Activated CD4-positive, alpha-beta T cell treated with anti-CD3 and anti-CD28 coated beads, Interleukin-2, Interleukin-6, amounts not matched to agents 100 ng/mL and 50 ng/mL, durations not matched to agents 16 hours and 8 hours (primary cell): ENCODE results near the gene COMT.
"Not testable (repeated sequence)": the region's sequence is repeated elsewhere in the genome, so short reads cannot be mapped to it uniquely, and the experiment has no call there.

Experiments used
- DNase-seq: peaks from one replicate; pipeline ENCODE4 v3.0.0-alpha.2; 2020

The COMT gene

DNA sequence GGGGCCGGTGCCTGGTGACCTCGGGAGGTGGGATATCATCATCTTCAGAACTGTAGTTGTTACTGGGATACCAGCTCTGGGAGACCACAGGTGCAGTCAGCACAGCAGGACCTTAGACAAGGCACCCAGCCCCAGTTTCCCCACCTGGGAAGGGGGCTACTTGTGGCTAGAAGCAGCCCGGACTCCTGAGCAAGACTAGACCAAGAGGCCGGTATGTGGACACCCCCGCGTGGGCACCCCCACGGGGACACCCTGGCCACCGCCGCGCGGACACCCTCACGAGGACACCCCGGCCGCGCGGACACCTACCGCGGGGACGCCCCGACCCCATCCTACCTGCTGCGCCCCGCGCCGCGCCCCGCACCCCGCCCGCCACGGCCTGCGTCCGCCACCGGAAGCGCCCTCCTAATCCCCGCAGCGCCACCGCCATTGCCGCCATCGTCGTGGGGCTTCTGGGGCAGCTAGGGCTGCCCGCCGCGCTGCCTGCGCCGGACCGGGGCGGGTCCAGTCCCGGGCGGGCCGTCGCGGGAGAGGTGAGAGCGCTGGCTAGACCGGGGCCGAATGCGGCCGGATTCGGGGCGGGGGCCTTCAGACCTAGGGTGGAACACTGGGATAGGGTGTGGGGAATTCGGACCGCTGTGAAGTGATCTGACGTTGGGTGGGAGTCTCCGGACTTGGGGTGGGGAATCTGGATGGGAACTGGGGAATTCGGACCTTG, at the start of gene COMT, which contains the start of gene TXNRD2:
Gene COMT, plus strand, starts transcription at position 408 of the 718 bp plus-strand sequence. CDS start 20,755 bp downstream, outside the sequence.
Gene TXNRD2, minus strand, starts transcription at position 454 of the 718 bp plus-strand sequence. Its CDS starts 15 bp downstream, at position 439.
- DNase-seq = peak; percentile 83

DNA sequence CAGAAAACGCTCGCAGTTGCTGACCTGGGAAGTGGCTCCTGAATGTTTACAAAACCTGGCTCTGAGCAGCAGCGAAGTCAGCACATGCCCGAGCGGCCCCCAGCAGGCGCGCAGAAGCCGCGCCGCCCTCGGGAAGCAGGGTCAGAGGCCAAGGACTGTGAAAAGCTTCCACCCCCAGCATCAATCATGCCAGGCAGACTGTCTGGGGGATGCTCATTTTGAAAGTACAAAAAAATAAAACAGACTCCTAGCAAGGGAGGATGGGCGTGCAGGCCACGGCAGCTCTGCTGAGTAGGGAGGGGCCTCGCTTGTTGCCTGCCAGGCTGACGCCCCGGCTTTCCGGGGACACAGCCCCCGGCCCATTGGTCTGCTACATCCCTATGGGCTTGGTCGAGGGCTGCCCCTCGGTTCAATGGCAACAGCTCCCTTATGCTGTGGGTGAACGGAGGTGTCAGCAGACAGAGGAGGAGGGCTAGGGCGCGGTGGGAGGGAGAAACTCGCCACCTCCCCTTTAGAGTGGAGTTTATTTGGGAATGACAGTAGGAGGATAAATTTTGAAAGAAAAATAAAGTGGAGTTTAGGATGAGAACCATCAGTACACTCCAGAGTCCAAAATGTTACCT, 49.2 kb upstream of the COMT start:
- peak; percentile 79 for DNase-seq

DNA sequence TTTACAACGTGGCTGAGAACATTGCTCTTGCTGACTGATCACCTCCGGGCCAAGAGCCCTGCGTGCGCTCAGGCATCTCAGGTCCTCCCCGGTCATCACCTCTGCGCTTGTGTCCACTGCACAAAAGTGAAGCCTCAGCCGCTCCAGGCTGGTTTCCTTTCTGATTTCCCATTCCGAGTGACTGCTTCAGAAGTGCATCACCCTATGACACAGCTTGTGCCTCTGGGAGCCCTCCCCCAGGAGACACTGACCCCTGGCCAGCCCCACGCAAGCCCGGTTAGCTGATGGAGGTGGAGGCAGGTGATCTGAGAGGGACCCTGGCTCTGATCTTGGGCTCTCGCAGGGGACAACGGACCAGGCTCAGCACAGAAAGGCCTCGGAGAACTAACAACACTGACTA, 48.6 kb upstream of the COMT start:
- DNase-seq = no peak

DNA sequence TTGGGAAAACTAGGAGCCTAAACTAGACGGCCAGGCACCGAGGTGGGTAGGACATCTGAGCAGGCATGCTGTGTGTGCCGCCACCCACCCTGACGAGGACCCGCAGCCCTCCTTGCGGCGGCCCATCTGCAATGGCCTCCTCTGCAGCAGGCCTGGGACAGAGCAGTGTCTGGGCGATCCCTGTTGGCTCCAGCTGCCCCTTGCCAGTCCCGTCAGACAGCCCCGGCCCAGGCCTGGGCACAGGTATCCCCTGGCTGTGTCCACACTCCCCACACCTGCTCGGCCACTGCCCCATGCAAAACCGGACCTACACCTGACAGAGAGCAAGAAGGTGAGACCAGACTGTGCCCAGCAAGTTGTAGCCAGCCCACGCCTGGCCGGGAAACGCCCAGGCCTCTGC, 48.2 kb upstream of the COMT start:
- no peak for DNase-seq

DNA sequence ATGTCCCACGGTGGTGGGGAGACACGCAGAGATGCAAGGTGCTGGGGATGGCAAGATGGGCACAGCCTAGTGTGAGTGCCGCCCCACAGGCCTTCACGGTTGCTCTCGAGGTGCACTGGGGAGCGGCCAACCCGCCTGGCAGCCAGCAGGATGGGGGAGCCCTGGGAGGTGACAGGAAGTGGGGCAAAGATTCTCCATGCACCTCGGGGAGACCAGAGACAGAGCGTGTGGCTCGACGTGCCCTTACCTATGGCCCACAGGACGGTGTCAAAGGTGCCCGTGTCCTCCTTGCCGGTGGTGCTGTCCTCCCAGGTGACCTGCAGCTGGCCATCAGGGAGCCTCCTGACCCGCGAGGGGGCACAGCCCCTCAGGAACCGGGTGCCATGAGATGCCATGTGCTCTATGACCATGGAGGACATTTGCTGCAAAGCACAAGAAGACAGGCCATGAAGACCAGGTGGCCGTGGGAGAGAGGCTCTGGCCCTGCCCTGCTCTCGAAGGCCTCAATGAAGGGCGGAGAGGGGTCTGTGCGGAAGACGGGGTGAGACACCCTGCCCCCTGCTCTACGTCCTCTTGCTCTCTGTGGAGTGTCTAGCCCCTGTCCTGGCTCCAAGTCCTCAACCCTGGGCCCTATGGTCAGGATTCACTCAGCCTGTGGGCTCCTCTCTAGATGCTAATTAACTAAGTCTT, 46.3 kb upstream of the COMT start:
- no peak for DNase-seq

DNA sequence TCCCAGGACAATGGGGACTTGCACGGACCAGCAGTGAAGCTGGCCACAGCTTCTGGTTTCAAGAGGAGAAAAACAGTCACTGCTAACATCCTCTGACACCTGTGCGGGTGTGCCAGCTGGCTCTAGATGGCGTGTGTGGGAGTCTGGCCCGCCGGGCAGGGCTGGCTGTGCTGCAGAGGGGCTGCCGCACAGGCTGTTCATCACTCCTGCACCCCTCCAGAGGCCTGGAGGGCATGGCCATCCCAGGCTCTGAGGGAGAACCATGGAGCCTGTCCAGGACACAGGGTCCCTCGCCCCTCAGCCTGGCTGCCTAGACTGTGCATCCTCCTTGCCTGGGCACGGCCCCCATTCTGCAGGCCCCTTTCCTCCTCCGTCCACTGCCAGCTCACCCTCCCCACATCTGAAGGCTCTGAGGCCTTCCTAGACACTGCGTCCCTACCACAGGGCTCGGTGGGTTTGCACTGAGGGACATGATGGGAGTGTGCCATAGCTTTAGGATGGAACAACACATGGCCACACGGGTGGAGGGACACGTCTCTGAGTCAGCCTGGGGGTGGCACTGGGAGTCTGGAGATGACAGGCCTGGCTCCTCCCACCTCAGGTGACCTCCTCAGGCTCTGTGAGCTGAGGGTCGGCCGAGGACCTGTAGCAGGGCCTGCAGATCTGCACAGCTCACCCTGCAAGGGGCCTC, 44.8 kb upstream of the COMT start:
- no peak for DNase-seq

DNA sequence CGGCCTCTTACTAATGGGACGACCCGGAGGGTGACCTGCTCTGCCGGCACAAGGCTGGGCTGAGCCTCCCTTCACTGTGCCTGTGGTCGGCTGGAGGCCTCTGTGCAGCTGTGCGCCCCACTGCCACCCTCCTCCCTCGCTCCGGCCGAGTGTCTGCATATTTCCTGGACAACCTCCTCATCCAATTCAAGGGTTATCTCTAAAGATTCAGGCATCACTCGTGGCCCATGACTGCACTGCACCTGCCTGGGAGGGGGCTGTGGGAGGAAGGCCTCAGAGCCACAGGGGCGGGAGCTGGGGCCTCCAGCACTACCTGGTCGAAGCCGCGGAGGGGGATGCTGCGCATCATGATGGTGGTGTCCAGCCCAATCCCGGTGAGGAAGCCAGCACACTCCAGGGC, 43.8 kb upstream of the COMT start:
- no peak for DNase-seq

DNA sequence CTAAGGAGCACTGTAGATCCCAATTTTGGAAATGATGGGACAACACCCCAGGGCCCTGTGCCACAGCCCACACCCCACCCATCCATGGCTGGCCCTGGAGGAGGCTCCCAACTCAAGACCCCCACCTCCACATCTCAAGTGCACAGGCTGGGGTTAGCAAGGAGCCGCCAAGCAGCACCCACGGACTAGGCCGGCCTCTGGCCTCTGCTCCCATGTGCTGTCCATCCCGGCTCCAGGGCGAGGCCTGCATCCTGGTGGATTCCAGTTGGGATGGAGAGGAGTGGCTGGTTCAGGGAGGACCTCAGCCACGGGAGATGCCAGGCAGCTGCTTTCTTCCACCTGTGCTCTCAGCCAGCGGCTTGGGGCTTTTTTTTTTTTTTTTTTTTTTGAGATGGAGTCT, 43.4 kb upstream of the COMT start:
- no peak for DNase-seq

DNA sequence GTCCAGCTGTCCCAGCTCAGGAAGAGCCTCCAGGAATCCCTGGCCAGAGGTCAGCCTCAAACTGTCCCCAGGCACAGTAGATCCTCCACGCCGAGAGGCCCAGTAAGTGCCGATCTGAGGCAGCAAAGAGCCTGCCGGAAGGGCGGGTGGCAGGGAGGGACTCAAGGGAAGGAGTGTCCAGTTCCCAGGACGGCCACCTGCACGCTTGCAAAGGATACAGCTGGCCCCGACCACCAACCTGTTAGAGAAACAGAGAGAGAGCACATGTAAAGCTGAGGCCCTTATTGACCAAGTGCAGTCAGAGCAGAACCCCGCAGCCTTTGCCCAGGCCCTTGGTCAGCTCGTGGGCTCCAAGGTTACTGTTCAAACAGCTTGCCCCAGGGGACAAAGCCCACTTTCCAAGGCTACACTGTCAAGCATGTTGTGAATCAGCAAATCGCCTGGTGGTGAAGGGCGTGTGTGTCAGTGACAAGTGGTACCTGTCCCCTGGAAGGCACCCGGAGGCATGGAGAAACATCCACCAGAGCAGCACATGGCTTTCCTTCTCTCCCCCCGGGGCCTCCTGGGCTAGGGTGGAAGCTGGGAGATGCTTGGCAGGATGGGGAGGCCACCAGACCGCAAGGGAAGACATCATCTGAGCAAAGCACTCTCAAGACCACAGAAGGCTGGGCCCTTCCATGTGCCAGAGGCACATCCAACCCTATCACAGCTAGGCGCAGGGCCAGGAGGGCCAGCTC, 42.6 kb upstream of the COMT start:
- DNase-seq = no peak

DNA sequence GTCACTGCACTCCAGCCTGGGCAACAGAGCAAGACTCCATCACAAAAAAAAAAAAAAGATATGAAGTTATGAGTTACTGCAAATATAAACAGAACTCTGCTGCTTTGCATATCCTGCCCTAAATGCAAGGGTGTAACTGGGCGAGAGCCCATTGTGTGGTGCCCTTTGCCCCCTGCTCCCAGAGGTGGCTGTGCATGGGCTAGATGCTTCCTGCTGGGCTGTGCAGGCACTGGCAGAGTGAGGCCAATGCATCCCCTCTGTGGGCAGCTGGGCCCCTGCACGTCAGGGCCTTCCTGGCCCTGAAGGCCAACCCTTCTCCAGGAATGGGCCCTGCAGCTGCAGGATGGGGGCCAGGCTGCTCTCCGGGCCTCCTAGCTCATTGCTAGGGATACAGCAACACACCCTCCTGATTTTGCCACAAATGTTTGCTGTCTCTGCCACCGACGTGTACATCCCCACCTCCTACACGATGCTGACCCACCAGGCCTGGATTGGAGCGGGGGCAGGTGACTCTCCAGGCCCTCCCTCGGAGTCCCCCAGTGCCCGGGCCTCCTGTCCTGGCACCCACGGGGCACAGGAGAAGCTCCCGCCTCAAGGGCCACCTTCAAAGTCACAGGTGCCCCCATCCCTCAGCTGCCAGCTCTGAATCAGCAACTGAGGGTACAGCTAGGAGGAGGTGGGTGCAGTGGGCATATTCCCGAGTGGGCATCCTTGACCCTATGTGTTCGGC, 40.7 kb upstream of the COMT start:
- no peak for DNase-seq

DNA sequence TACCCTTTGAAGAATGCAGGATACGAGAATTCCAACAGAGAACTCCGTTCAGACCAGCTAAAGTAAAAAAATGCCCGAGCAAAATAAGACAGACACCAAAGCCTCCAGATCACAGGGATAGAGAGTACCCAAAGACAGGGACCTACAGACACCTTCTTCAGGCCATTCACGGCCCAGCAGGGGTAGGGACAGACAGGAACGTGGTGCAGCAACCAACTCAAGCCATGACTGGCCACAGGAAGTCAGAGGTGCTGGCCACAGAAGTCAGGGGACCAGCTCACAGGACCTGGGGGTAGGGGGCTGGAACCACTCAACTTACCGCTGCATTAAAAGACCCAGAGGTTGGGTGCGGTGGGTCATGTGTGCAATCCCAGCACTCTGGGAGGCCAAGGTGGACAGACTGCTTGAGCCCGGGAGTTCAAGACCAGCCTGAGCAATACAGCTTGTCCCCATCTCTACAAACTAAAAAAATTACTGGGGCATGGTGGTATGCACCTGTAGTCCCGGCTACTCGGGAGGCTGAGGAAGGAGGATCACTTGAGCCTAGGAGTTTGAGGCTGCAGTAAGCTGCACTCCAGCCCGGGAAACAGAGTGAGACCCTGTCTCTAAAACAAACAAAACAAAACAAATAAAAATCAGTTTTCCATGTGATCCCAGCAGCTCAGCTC, 39.9 kb upstream of the COMT start:
- DNase-seq = no peak

DNA sequence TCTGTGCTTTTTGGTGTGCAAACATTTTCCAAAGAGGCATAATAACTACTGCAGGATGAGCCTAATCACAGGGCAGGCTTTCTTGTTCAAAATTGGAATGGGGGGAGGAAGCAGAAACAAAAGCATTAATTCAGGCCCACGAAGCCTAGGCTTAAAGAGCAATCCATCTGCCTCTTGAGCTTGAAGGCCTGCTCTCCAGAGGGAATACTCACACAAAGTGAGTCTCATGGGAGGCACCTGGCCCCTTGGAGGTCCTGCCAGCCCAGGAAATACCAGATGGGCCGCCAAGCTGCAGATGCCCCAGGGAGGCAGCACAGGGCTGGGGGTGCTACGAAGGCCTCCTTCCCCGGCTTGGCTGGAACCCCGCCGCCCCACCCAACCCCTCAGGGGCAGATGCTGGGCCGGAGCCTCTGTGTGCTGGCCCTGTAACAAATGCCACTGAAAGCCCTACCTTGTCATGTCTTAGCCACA, 39.3 kb upstream of the COMT start:
- DNase-seq = no peak

DNA sequence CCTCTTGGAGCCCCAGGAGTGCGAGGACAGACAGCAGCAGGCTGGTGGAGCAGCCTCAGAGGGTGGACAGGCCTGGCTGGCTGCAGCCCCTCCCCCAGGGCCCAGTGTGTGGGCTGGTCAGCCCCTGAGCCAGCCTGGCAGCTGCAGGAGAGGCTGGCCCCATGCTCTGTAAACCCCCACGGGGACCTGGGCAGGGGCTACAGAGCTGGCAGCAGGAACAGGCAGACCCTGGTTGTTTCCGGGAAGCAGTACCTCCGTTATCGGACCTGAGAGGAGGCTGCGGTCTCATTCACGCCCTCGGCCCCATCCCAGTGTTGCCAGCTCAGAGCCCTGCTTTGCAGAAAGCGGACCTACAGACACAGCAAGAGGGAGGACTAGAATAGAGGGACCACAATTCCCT, 38.5 kb upstream of the COMT start:
- no peak for DNase-seq

DNA sequence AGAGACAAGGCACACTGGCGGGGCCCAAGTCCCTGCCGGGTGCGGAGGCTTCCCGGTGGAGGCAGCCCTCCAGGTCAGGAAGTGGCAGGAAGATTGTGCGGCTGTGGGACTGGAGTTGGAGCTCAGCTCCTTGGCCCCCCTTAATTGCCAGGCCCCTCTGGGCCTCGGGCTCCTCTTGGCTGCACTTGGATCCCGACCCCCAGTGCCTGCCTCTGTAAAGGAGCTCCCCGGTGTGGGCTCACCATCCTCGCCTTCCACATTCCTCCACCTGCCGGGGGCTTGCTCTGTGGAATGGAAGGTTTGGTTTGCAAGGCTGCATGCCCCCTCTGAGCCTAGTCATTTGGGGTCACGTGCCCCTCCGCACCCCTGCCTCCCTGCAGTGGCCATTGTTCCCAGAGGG, 38.1 kb upstream of the COMT start:
- DNase-seq = no peak

DNA sequence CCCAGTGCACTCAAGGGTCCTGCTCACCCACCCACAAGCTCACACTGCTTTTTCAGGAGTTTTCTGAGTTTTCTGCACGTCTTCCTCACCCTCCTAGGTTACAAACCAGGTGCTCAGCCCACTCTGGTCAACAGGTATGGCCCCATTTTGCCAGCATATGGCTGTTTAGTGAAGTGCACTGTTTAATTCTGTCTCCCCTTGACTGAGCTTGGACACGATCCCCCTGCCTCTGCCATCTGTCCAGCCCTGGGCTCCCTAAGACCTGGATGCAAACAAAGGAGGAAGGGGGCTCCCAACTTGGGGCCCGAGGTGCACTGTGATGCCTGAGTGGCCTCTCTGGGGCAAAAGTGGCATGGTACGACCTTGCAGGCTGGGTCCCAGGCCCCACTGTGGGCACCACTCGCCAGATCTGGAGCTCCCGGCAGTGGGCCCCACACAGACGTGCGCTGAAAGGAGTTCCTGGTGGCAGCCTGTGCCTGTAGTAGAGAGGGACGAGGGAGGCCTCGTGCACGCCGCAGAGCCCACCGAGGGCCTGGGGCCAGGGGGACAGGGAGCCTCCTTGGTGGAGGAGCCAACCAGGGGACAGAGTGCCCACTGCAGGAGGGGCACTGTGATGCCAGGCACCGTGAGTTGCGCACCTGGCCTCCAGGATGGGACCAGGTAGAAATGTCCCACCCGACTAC, 37.3 kb upstream of the COMT start:
- no peak for DNase-seq

DNA sequence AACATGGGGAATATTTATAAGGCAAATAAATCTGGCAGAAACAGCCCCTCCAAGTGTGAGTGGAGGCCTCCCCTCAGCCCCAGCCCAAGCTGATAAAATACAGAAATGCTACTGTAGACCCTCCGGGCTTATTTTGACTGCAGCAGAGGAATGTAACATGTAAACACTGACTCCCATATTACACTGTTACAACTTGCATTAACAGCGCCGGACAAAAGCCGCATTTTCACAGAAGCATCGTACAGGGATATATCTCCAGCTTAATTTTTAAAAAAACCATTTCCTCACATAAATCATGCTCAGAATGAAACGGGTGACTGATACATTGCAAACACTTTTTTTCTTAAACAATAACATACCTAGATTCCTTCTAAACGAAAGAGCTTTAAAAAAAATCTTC, 36.6 kb upstream of the COMT start:
- DNase-seq = no peak

DNA sequence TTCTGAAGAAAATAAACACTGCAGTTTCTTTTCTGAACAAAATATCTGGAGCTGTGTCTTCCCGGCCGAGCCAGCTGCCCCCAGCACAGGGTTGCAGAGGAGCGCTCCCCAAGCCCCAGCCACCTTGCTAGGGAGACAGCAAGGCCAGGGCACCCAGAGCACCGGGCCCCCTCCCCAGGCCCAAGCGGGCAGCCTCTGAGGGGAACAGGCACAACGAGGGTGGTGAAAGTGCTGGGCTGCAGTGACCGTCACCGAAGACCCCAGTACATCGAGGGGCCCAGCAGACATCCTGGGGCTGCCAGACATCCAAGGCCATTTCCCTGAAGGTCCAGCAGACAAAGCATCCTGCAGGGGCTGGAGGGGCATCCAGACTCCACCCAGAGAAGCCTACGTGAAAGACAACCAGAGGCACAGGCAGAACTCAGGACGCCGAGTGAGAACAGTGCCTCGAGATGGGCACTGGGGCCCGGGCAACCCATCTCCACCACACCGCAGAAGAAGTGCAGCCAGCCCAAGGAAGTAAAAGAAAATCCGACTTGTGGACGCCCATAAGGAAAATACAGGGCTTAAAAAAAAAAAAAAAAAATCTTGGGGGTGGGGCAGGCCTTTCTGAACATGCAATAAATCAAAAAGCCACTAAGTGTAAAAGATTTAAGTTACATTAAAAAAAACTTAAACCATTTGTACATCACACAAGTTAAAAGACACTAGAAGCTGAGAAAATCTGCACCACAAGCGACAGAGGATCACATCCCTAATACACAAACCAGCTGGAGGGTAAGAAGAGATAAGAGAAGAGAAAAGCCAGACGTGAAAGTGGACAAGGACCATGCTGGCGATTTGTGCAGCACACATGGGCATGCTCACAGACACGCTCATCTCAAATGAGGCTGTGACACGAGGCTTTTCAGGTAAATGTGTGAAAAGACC, 36.0 kb upstream of the COMT start:
- no peak for DNase-seq

DNA sequence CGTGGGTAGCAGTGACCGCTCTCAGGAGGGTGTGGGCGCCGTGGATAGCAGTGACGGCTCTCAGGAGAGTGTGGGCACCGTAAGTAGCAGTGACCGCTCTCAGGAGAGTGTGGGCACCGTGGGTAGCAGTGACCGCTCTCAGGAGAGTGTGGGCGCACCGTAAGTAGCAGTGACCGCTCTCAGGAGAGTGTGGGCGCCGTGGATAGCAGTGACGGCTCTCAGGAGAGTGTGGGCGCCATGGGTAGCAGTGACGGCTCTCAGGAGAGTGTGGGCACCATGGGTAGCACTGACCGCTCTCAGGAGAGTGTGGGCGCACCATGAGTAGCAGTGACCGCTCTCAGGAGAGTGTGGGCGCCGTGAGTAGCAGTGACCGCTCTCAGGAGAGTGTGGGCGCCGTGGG, 34.7 kb upstream of the COMT start:
- not testable (repeated sequence) for DNase-seq

DNA sequence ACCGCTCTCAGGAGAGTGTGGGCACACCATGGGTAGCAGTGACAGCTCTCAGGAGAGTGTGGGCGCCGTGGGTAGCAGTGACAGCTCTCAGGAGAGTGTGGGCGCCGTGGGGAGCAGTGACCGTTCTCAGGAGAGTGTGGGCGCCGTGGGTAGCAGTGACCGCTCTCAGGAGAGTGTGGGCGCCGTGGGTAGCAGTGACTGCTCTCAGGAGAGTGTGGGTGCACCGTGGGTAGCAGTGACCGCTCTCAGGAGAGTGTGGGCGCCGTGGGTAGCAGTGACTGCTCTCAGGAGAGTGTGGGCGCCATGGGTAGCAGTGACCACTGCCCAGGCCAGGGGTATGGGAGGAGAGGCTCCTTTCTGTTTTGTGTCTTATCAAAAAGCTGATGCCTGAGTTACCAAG, 33.7 kb upstream of the COMT start:
- not testable (repeated sequence) for DNase-seq
